ENCODE data around the gene ZNF718.
"Not testable (repeated sequence)": the region's sequence is repeated elsewhere in the genome, so short reads cannot be mapped to it uniquely, and the experiment has no call there.

ZNF718 gene

GRCh38 chr4:195159-195558 is 70.9 kb downstream of the ZNF718 start:
- Mint-ChIP-seq H3K36me3 (peaks cover 60% of the 10 kb centered on the region), H3K9me3 (peaks cover 41% of the 10 kb centered on the region)
- not testable (repeated sequence) for H3K27me3 Mint-ChIP-seq, ATAC-seq, H3K4me3 Mint-ChIP-seq, H3K27ac Mint-ChIP-seq, H3K4me1 Mint-ChIP-seq

GRCh38 chr4:200936-201335 is 76.6 kb downstream of the ZNF718 start:
- Mint-ChIP-seq H3K4me1 (no peaks in the 10 kb centered on the region), H3K36me3 (peaks cover 77% of the 10 kb centered on the region), H3K4me3 (no peak overlapping the region), H3K9me3 (peaks cover 38% of the 10 kb centered on the region), H3K27me3 (no peaks in the 10 kb centered on the region), H3K27ac (no peak overlapping the region)
- no peak for ATAC-seq

GRCh38 chr4:202822-203221 is 78.5 kb downstream of the ZNF718 start:
- not testable (repeated sequence) for ATAC-seq, H3K27me3 Mint-ChIP-seq, H3K27ac Mint-ChIP-seq, H3K4me1 Mint-ChIP-seq, H3K4me3 Mint-ChIP-seq
- peaks cover 82% of the 10 kb centered on the region for H3K36me3 Mint-ChIP-seq
- peaks cover 42% of the 10 kb centered on the region for H3K9me3 Mint-ChIP-seq

GRCh38 chr4:205097-205756 is 80.9 kb downstream of the ZNF718 start:
- no peaks in the 10 kb centered on the region for H3K27me3 Mint-ChIP-seq
- H3K36me3 Mint-ChIP-seq: peaks cover 67% of the 10 kb centered on the region
- no peaks in the 10 kb centered on the region for H3K4me1 Mint-ChIP-seq
- H3K27ac Mint-ChIP-seq: no peak overlapping the region
- no peak for ATAC-seq
- H3K4me3 Mint-ChIP-seq: no peak overlapping the region
- H3K9me3 Mint-ChIP-seq: peaks cover 35% of the 10 kb centered on the region

- Mint-ChIP-seq H3K4me3 (no peak overlapping the region), H3K27ac (no peak overlapping the region)
Measured at GRCh38 chr4:206054-206453, 81.8 kb downstream of the ZNF718 start.

GRCh38 chr4:208416-209096 is 84.3 kb downstream of the ZNF718 start:
- ATAC-seq, H3K27ac Mint-ChIP-seq, H3K4me3 Mint-ChIP-seq, H3K27me3 Mint-ChIP-seq: not testable (repeated sequence)
- Mint-ChIP-seq H3K36me3 (peaks cover 46% of the 10 kb centered on the region), H3K9me3 (peaks cover 23% of the 10 kb centered on the region), H3K4me1 (peaks cover 12% of the 10 kb centered on the region)

More at GRCh38 chr4:206054-206453, 81.8 kb downstream of the ZNF718 start:
- H3K9me3 Mint-ChIP-seq: peaks cover 35% of the 10 kb centered on the region
- peaks cover 5% of the 10 kb centered on the region for H3K4me1 Mint-ChIP-seq
- no peaks in the 10 kb centered on the region for H3K27me3 Mint-ChIP-seq
- ATAC-seq: no peak
- H3K36me3 Mint-ChIP-seq: peaks cover 59% of the 10 kb centered on the region

GRCh38 chr4:211033-211511 is 86.8 kb downstream of the ZNF718 start:
- peak; percentile 68 for ATAC-seq
- Mint-ChIP-seq H3K36me3 (peaks cover 45% of the 10 kb centered on the region), H3K27me3 (no peaks in the 10 kb centered on the region), H3K9me3 (peaks cover 22% of the 10 kb centered on the region), H3K4me3 (no peak overlapping the region), H3K27ac (no peak overlapping the region), H3K4me1 (peaks cover 12% of the 10 kb centered on the region)

- H3K36me3 Mint-ChIP-seq: peaks cover 36% of the 10 kb centered on the region
- no peak for ATAC-seq
- peaks cover 12% of the 10 kb centered on the region for H3K4me1 Mint-ChIP-seq
- H3K27me3 Mint-ChIP-seq: no peaks in the 10 kb centered on the region
- H3K27ac Mint-ChIP-seq: no peak overlapping the region
- peaks cover 13% of the 10 kb centered on the region for H3K9me3 Mint-ChIP-seq
- H3K4me3 Mint-ChIP-seq: peak overlapping the region; percentile 61
Measured at GRCh38 chr4:212438-213188, 88.3 kb downstream of the ZNF718 start.

- Mint-ChIP-seq H3K9me3 (peaks cover 10% of the 10 kb centered on the region), H3K36me3 (peaks cover 33% of the 10 kb centered on the region), H3K4me1 (peaks cover 12% of the 10 kb centered on the region), H3K4me3 (peak overlapping the region; percentile 25)
- H3K27ac Mint-ChIP-seq, H3K27me3 Mint-ChIP-seq, ATAC-seq: not testable (repeated sequence)
Measured at GRCh38 chr4:213189-213535, 88.9 kb downstream of the ZNF718 start.

Measured in stimulated activated memory B cell treated with anti-CD40 and anti-IgM and Interleukin-4, amounts not matched to agents 10 μg/mL and 1 μg/mL and 100 μg/mL, for 72 hours (primary cell).